A549 (cell line): ENCODE measurements around the gene NME3.

Experiments used
- BHLHE40 ChIP-seq: IDR thresholded peaks from 2 replicates; pipeline ENCODE4 v1.6.1; 2012; ENCODE audit warnings: low read depth, low read length, inconsistent platforms
- CBX2 ChIP-seq: fragments of 200-600 bp; sonication (generic); IDR thresholded peaks from 2 replicates; pipeline ENCODE4 v1.6.1; 2016; ENCODE audit warnings: low read depth, mild to moderate bottlenecking, borderline replicate concordance
- CTCF ChIP-seq: fragments of >200 bp; sonication (Bioruptor Twin); formaldehyde crosslinking; IDR thresholded peaks from 3 replicates; pipeline ENCODE4 v1.5.1; 2016
- EHMT2 ChIP-seq: fragments of 200-600 bp; sonication (generic); IDR thresholded peaks from 2 replicates; pipeline ENCODE4 v1.6.1; 2016; ENCODE audit warnings: antibody characterized with exemption, low read depth, mild to moderate bottlenecking, moderate library complexity
- HDAC2 ChIP-seq: fragments of 200-600 bp; sonication (generic); IDR thresholded peaks from 2 replicates; pipeline ENCODE4 v1.6.1; 2016
- JUN ChIP-seq, 2 experiments: fragments of >200 bp; sonication (Bioruptor Twin); formaldehyde crosslinking; IDR thresholded peaks; 2 replicates in 1 of 2; 3 replicates in 1 of 2; pipeline ENCODE4 v1.6.1; 2016 to 2017
- KDM1A ChIP-seq: fragments of 200-600 bp; sonication (generic); IDR thresholded peaks from 2 replicates; pipeline ENCODE4 v1.6.1; 2016; ENCODE audit warnings: low read depth, mild to moderate bottlenecking
- MAX ChIP-seq: IDR thresholded peaks from 2 replicates; pipeline ENCODE4 v1.6.1; 2012
- MYC ChIP-seq: IDR thresholded peaks from 2 replicates; pipeline ENCODE4 v1.6.1; 2012; ENCODE audit warnings: mild to moderate bottlenecking, inconsistent platforms, low read length, improper control_type of control experiment, borderline replicate concordance
- NFE2L2 ChIP-seq: fragments of 150-350 bp; conservative IDR thresholded peaks from 2 replicates; pipeline ENCODE4 v1.6.1; 2014; ENCODE audit warnings: low read length
- PBX3 ChIP-seq: IDR thresholded peaks from 2 replicates; pipeline ENCODE4 v1.6.1; 2012
- POLR2AphosphoS2 ChIP-seq: conservative IDR thresholded peaks from 2 replicates; pipeline ENCODE4 v1.6.1; 2012; ENCODE audit warnings: low read length, improper control_type of control experiment, inconsistent platforms
- RAD21 ChIP-seq, 2 experiments: fragments of >200 bp in 1 of 2; sonication (Bioruptor Twin) in 1 of 2; formaldehyde crosslinking in 1 of 2; IDR thresholded peaks in 1 of 2; conservative IDR thresholded peaks in 1 of 2; 2 replicates in 1 of 2; 3 replicates in 1 of 2; pipeline ENCODE4 v1.6.1; 2012 to 2018; ENCODE audit warnings: inconsistent platforms in 1 of 2
- SREBF2 ChIP-seq: fragments of 450-650 bp; IDR thresholded peaks from 2 replicates; pipeline ENCODE4 v1.6.1; 2014; ENCODE audit warnings: mild to moderate bottlenecking, moderate library complexity

- TF ChIP-seq CTCF (no peak), MYC (no peak), KDM1A (no peak), HDAC2 (no peak), PBX3 (no peak), POLR2AphosphoS2 (no peak), NFE2L2 (no peak), BHLHE40 (no peak), MAX (no peak), CBX2 (no peak), RAD21 (conservative IDR thresholded peaks at IDR 0.05 in 1 of 2, IDR thresholded peaks at IDR 0.05 in 1 of 2) (no peak), SREBF2 (no peak), EHMT2 (no peak), JUN (IDR thresholded peaks at IDR 0.05) (no peak)
Observed at GRCh38 chr16:1731073-1731472, 40.3 kb downstream of the NME3 start.
